ENCODE measurements around the gene NELFCD.
A peak's percentile ranks its signal among the peaks of the same experiment; 100 is the strongest.

The NELFCD gene

DNA sequence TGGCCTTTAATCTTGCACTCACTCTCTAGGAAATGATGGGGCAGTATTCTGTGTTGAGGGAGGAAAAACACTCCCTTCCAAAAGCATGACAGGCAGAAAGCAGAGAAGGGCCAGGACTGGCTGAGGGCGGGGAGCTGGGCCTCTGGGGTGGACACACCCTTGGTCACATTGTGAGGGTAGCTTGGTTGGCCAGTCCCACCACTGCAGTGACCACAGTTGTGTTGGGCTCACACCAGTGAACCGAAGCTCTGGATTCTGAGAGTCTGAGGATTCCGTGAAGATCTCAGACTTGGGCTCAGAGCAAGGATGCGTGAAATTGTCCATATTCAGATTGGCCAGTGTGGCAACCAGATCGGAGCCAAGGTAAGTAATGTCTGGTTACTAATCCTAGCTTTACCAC is 38.2 kb downstream of the NELFCD start, which contains the start of gene TUBB1:
TSS of gene TUBB1 (plus strand) at position 213 of the 400 bp plus-strand sequence. CDS start at position 307, 94 bp downstream.
- no peak for DNase-seq (ENCODE audit: low read depth)
- TF ChIP-seq, protein P1, sequence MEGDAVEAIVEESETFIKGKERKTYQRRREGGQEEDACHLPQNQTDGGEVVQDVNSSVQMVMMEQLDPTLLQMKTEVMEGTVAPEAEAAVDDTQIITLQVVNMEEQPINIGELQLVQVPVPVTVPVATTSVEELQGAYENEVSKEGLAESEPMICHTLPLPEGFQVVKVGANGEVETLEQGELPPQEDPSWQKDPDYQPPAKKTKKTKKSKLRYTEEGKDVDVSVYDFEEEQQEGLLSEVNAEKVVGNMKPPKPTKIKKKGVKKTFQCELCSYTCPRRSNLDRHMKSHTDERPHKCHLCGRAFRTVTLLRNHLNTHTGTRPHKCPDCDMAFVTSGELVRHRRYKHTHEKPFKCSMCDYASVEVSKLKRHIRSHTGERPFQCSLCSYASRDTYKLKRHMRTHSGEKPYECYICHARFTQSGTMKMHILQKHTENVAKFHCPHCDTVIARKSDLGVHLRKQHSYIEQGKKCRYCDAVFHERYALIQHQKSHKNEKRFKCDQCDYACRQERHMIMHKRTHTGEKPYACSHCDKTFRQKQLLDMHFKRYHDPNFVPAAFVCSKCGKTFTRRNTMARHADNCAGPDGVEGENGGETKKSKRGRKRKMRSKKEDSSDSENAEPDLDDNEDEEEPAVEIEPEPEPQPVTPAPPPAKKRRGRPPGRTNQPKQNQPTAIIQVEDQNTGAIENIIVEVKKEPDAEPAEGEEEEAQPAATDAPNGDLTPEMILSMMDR (IDR thresholded peaks at IDR 0.05; ENCODE audit: insufficient read depth, low read depth, low read length, missing control alignments), result no peak
- no peak within 1 kb of the TSS for H3K4me3 ChIP-seq (ENCODE audit: low read length)

DNA sequence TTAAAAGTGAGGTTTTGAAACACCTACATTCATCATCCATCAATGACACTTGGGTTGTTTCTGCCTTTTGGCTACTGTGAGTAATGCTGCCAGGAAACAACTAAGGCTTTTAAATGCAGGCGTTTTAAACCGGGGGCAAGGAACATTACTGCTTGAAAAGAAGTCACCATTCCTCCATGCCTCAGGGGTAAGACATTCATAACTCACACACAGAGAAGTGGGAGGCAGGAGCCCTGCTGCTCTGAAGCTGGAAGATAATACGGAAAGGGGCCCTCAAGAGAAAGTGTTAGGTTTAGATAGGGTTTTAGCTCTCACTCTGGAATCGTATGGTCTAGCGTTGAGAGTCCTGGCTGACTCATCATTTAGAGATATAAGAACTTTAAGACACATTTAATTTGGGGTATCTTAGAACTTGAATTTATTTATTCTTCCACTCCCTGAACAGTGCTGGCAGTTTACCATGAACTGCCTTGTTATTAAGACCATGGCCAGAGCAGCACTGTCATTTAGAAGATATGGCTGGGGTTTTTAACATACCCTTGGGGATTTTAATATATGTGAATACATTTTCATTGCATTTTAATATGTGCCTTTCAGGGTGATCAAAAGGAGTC is 40.0 kb downstream of the NELFCD start:
- TF ChIP-seq, protein P1 (IDR thresholded peaks at IDR 0.05; ENCODE audit: insufficient read depth, low read depth, low read length, missing control alignments), result no peak
- DNase-seq (ENCODE audit: low read depth), result peak; percentile 90
- no peak overlapping the region for H3K4me3 ChIP-seq (ENCODE audit: low read length)

DNA sequence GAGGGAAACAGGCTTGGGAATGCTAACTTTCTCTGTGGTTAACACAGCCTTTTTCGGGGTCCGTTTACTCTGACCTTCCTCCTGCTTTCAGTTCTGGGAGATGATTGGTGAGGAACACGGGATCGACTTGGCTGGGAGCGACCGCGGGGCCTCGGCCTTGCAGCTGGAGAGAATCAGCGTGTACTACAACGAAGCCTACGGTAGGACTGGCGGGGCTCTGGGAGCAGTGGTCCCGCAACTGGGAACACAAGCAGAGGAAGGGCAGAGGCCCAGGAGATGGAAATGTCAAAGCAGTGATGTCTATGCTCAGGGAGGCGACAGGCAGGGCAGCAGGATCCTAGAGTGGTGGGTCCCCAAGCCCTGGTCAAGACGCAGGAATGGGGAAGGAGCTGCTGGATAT is 41.7 kb downstream of the NELFCD start:
- no peak overlapping the region for H3K4me3 ChIP-seq (ENCODE audit: low read length)
- TF ChIP-seq, protein P1 (IDR thresholded peaks at IDR 0.05; ENCODE audit: insufficient read depth, low read depth, low read length, missing control alignments), result no peak
- DNase-seq (ENCODE audit: low read depth), result no peak

DNA sequence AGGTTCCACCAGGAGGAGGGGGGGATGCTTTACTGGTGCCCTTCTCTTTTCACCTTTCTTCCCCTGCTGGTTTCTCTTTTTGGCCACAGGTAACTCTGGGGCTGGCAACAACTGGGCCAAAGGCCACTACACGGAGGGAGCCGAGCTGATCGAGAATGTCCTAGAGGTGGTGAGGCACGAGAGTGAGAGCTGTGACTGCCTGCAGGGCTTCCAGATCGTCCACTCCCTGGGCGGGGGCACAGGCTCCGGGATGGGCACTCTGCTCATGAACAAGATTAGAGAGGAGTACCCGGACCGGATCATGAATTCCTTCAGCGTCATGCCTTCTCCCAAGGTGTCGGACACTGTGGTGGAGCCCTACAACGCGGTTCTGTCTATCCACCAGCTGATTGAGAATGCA is 42.6 kb downstream of the NELFCD start:
- TF ChIP-seq, protein P1 (IDR thresholded peaks at IDR 0.05; ENCODE audit: insufficient read depth, low read depth, low read length, missing control alignments), result no peak
- H3K4me3 ChIP-seq (ENCODE audit: low read length), result no peak overlapping the region
- no peak for DNase-seq (ENCODE audit: low read depth)

DNA sequence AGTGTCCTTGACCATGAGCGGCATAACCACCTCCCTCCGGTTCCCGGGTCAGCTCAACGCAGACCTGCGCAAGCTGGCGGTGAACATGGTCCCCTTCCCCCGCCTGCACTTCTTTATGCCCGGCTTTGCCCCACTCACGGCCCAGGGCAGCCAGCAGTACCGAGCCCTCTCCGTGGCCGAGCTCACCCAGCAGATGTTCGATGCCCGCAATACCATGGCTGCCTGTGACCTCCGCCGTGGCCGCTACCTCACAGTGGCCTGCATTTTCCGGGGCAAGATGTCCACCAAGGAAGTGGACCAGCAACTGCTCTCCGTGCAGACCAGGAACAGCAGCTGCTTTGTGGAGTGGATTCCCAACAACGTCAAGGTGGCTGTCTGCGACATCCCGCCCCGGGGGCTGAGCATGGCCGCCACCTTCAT is 43.1 kb downstream of the NELFCD start:
- no peak overlapping the region for H3K4me3 ChIP-seq (ENCODE audit: low read length)
- TF ChIP-seq, protein P1 (IDR thresholded peaks at IDR 0.05; ENCODE audit: insufficient read depth, low read depth, low read length, missing control alignments), result no peak
- no peak for DNase-seq (ENCODE audit: low read depth)

DNA sequence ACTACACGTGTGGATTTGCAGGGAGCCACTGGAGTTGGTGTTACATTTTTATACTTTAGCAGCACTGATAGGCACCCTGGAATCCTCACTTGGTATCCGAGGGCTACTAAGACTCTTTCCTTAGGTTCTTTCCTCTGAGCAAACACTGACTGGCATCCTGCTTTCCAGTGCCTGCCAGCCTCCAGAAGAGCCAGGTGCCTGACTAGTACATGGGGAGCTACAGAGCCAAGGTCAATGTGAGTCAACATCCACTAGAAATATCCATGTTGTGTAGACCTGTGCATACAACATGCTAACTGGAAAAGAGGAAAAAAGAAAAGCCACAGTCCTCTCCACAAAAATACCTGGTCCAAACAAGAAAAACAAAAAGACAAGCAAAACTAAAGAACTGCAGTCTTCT is 44.0 kb downstream of the NELFCD start:
- H3K4me3 ChIP-seq (ENCODE audit: low read length), result no peak overlapping the region
- no peak for DNase-seq (ENCODE audit: low read depth)

More for the DNA sequence above, 44.0 kb downstream of the NELFCD start:
- TF ChIP-seq, protein P1 (IDR thresholded peaks at IDR 0.05; ENCODE audit: insufficient read depth, low read depth, low read length, missing control alignments), result no peak

All from epithelial cell of esophagus (primary cell).